HG02981 (cell line): ENCODE results near the gene UGT8.
"Not testable (repeated sequence)": the region's sequence is repeated elsewhere in the genome, so short reads cannot be mapped to it uniquely, and the experiment has no call there.

Source experiments
- ATAC-seq: cut with Tn5 transposase; IDR thresholded peaks from one replicate; pipeline ENCODE4 v1.9.1; 2021; ENCODE audit warnings: mild to moderate bottlenecking, moderate library complexity; ENCODE audit not compliant: unreplicated experiment

The UGT8 gene

DNA sequence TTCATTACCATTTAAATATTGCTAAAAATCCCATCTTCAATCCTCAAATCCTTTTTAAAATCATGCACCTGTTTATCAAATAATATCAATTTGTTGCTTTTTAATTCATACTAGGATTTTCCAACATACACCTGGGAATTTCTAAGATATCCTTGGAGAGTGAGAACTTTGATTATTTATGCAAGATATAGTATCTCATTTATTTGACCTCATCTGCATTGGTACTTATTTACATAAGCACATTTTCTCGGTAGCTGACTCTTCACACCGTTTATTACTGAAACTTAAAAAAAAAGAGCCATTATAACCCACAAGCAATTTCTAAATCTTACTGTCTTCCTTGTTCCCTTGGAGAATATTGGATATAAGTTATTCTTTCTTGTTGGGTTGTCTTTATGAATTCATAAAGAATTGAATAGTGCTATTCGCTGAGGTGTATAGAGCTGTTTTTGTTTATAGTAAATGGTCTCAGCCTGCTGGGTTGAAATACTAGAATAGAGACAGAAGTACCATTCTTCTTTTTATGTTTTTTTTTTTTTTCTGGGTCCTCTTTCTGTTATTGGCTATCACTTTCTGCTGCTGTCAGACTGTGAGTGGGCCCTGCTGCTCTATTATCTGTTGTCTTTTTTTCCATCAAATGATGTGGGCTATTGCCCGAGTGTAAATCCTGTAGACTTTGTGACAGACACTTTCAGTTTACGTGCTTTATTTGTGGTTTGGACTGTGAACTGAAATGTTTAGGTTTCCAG, 2.9 kb downstream of the UGT8 start:
- peak; percentile 32 for ATAC-seq

- peak; percentile 93 for ATAC-seq
These were observed 4.9 kb downstream of the UGT8 start for GRCh38 chr4:114603497-114603896.

DNA sequence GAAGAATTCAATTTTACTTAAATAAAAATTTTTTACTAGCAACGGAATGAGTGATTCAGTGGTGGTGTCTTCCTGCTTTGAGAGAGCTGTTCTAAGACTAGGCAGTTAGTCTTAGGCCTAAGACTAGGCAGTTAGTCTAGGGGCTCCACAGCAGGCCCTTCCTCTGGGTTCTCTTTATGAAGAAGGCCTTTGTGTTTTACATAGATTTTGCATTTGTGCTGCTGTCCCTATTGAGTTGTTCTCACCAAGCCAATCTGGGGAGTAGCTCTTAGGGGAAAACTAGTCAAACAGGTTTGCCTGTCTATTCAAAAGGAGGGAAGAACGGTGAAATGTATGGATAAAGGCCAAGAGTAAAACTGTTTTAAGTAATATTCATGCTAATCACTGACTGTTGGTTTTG, 7.6 kb downstream of the UGT8 start:
- ATAC-seq, result no peak

DNA sequence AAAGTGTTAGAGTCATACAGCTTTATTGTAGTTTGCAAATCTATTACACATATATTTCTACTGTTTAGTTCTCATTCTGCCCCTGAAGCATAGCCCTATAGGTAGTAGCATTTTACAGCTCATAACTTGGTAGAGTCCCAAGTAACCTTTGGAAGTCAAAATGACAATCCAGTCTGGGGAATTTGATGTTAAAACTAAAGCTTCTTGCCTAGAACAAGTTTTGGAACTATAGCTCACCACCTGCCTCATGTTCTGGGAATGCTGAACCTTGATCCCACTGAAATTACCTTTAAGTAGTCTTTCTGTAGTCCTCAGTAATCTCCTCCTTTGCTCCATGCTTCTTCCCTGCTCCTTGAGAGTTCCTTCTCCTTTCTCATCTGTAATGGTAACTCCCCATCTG, 8.4 kb downstream of the UGT8 start:
- ATAC-seq, result no peak

DNA sequence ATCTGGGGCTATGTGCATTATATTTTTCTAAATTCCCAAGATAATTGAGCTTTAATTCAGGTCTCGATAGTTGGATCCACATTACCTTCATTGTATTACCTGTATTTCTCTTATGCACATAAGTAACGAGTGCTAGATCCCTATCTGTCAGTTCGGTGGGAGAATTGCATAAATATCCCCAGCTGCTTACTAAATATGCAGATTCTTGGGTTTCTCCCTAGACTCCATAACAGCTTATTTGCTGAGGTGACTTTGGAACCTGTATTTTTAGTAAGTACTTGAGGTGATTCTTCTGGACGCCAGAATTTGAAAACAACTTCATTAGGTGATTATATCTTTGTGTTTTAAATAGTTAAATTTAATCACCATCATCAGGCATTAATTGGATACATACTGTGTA, 15.0 kb downstream of the UGT8 start:
- no peak for ATAC-seq

GRCh38 chr4:114615435-114615834, 16.8 kb downstream of the UGT8 start:
- ATAC-seq, result peak; percentile 79

- ATAC-seq, result not testable (repeated sequence)
These were observed 17.4 kb downstream of the UGT8 start for GRCh38 chr4:114616036-114616435.

- no peak for ATAC-seq
These were observed 27.6 kb downstream of the UGT8 start for GRCh38 chr4:114626196-114626595.

DNA sequence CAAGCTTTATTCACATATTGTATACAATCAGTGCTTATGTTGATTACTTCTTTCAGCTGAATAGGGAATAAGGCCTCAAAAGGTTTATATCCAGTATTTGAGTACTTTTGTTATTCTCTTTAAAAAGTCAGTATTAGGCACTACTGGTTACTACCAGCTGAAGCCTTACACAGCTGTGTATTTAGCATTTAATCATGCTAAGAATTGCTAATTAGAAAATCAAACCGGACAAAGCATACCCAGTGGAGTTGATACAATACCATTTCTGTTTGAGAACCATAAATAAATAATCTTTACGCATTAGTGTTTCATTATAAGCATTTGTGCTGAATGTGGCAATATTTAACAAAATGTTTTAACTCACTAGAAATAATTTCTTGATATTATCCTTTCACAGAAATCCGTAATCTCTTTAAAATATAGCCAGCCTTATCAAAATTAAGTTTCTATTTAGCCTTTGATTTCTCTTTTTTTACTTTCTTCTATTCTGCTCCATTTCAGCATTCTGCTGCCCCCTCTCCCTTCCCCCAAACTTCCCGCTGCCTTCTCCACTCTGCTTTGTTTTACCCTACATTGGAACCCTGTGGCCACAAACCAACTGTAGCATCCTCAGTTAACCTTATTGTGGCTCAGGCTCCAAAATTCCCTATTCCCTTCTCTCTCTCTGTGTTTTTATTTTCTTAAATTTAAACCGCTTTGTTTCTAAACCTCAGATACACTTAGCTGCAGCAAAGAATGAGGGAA, 37.8 kb downstream of the UGT8 start:
- no peak for ATAC-seq

- no peak for ATAC-seq
These were observed 43.7 kb downstream of the UGT8 start for GRCh38 chr4:114642173-114642780.

DNA sequence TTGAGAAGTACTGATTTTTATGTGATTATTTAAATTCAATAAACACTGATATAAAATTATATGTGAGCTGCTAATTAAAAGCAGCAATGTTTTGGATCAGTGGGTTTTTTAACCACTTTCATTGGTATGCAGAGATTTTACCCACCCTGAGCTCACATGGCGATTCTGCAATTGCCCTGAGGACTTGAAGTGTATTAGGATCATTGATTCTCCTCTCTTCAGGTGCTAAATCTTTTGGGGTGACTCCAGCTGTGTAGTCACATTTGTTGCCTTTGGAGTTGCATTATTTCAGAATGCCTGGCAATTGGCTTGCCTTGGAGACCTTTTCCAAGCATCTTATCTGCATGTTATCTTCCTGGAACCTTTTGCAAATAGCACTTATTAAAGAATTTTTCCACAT, 51.3 kb downstream of the UGT8 start:
- ATAC-seq, result no peak

GRCh38 chr4:114653675-114654074, 55.1 kb downstream of the UGT8 start:
- ATAC-seq, result no peak

DNA sequence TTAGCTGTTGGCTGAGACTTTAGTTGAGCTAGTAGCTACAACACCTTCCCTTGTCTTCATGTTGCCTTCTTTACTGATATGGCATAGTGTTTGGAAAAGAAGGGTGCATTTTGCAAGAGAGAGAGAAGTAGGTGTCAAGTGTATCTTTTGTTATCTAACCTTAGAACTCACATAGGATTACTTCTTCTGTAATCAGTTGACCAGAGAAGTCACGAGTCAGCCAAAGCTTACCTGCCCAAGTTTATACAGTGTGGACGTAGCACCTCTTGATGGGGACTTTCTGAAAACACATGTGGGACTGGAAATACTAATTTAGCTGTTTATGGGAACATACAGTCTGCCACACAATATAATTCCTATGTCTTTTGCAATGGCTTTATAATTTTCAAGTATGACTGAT, 56.0 kb downstream of the UGT8 start:
- no peak for ATAC-seq

DNA sequence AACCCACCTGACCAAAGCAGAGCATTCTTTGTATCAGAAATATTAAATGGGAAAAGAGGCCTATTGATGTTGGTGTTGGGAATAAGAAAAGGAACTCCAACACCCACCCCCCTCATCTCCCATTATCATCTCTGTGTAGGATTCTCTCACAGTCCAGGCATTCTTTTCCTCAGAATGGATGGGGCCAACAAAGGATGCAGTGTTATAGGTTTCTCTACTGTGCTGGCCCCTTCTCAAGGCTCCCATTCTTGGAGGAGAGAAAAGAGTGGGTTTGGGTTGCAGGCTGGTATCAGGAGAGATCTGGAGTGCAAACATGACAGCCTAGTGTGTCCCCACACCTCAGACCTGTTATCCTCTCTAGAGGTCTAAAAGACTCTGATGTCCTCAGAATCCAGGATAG, 59.6 kb downstream of the UGT8 start:
- ATAC-seq, result no peak

DNA sequence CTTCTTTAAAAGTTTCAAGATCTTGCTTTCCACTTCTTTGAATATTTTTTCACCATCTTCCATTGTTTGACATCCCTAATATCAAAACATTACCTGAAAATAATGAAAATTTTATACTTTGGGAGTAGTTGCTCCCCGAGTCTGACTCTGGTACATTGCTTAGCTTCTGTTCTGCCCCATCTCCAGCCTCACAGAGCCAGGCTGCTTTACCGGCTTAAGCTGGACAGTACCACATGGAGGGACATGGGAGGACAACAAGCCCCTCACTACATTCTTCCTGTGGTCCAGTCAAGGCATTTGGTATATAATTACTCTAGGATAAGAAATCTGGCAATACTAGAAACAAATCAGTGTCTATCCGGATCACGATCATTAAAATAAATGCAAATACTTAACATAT, 60.2 kb downstream of the UGT8 start:
- ATAC-seq, result no peak

GRCh38 chr4:114659386-114660008, 60.9 kb downstream of the UGT8 start:
- peak; percentile 96 for ATAC-seq

DNA sequence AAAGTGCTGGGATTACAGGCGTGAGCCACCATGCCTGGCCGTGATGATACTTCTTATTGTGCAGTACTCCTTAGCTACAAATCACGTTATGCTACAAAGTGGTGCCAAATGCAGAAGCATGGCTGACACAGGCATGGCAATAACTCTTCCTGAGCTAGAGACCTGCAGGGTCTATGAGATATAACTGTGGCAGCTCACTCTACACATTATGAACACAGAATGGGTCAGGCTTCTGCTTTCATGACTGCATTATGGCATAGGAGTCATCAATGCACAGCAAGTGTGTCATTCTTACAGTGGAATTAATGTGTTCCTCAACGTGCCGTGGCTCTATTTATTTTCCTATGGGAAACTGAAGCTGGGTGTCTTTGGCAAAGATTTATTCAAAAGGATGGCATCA, 64.5 kb downstream of the UGT8 start:
- ATAC-seq, result no peak

GRCh38 chr4:114668577-114668976, 70.0 kb downstream of the UGT8 start:
- no peak for ATAC-seq

- not testable (repeated sequence) for ATAC-seq
These were observed 72.1 kb downstream of the UGT8 start for GRCh38 chr4:114670733-114671132.

- no peak for ATAC-seq
These were observed 74.7 kb downstream of the UGT8 start for GRCh38 chr4:114673306-114673705.

- ATAC-seq, result no peak
These were observed 75.5 kb downstream of the UGT8 start for GRCh38 chr4:114674080-114674479.
